SK-N-MC (cell line): ENCODE measurements around the gene SYNGAP1.

Experiments
- EZH2 ChIP-seq: fragments of 200-600 bp; sonication (generic); IDR thresholded peaks from one replicate; pipeline ENCODE4 v1.6.1; 2017; ENCODE audit warnings: antibody characterized with exemption
- FOXP2 ChIP-seq: optimal IDR thresholded peaks from 2 replicates; pipeline ENCODE3; 2011; ENCODE audit warnings: mild to moderate bottlenecking, moderate library complexity; ENCODE audit not compliant: insufficient read depth; ENCODE audit errors: extremely low read length, control extremely low read depth
- POLR2AphosphoS5 ChIP-seq: IDR thresholded peaks from 2 replicates; pipeline ENCODE4 v1.6.1; 2012; ENCODE audit warnings: mild to moderate bottlenecking, low read depth, low read length, borderline replicate concordance

DNA sequence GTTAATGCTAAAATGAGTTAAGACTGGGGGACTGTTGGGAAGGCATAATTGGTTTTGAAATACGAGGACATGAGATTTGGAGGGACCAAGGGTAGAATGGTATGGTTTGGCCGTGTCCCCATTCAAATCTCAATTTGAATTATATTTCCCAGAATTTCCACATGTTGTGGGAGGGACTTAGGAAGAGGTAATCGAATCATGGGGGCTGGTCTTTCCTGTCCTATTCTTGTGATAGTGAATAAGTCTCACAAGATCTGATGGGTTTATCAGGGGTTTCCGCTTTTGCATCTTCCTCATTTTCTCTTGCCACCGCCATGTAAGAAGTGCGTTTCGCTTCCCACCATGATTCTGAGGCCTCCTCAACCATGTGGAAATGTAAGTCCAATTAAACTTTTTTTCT is 47.2 kb downstream of the SYNGAP1 start:
- no peak for TF ChIP-seq EZH2
- TF ChIP-seq POLR2AphosphoS5 = no peak
- TF ChIP-seq FOXP2 = no peak
